Transverse colon (tissue), 4 donors: ENCODE measurements around the gene SMG6. TPM values are rescaled to one million over a fixed set of nuclear protein-coding genes. Genes with fewer than 3 reads are reported as not detected.

Source experiments
- DNase-seq: peaks from one replicate; pipeline ENCODE4 v3.0.0-alpha.2; 2019
- H3K27ac ChIP-seq, 4 donors: fragments of 200-600 bp; sonication (generic); 2 replicates each; pipeline ENCODE4 v1.5.1; 2016 to 2018; ENCODE audit warnings: inconsistent platforms in 4 of 4
- H3K27me3 ChIP-seq: fragments of 200-600 bp; sonication (generic); 2 replicates; pipeline ENCODE4 v1.5.1; 2017; ENCODE audit warnings: inconsistent platforms
- H3K36me3 ChIP-seq, 4 donors: fragments of 200-600 bp; sonication (generic); 2 replicates each; pipeline ENCODE4 v1.5.1; 2017 to 2019; ENCODE audit warnings: inconsistent platforms in 4 of 4
- H3K4me1 ChIP-seq, 4 donors: fragments of 200-600 bp; sonication (generic); 2 replicates each; pipeline ENCODE4 v1.5.1; 2017 to 2020; ENCODE audit warnings: inconsistent platforms in 4 of 4
- H3K4me3 ChIP-seq, 4 donors: fragments of 200-600 bp; sonication (generic); 1 replicate in 1 of 4; 2 replicates in 3 of 4; pipeline versions ENCODE4 v1.5.1 to v1.6.1; 2017 to 2019; ENCODE audit warnings: inconsistent platforms in 4 of 4
- H3K9me3 ChIP-seq, 2 donors: fragments of 200-600 bp; sonication (generic); 2 replicates each; pipeline ENCODE4 v1.5.1; 2017 to 2019; ENCODE audit warnings: inconsistent platforms in 2 of 2
- EP300 ChIP-seq: sonication (generic); formaldehyde crosslinking; IDR thresholded peaks from one replicate; pipeline ENCODE4 v1.6.1; 2017; ENCODE audit warnings: antibody characterized with exemption, low read depth
- POLR2A ChIP-seq: fragments of 450-650 bp; IDR thresholded peaks from one replicate; pipeline ENCODE4 v1.6.1; 2016; ENCODE audit warnings: antibody characterized with exemption, mild to moderate bottlenecking, moderate library complexity
- POLR2AphosphoS5 ChIP-seq, 3 donors: sonication (generic); formaldehyde crosslinking; IDR thresholded peaks; one replicate each; pipeline ENCODE4 v1.6.1; 2016; ENCODE audit warnings: antibody characterized with exemption in 3 of 3
- WGBS, 2 donors: methylation state at CpG; one replicate each; pipeline ENCODE4 v1.1.5; 2018; ENCODE audit warnings: low coverage in 1 of 2; 5-methylcytosine and 5-hydroxymethylcytosine counted together
- in situ Hi-C, 4 donors: fragments of 200-750 bp; cut with MboI; loops; one replicate each; pipeline versions ENCODE4 v1.15.0 to v1.15.1; 2017; ENCODE audit warnings: low sequenced_read_pairs in 3 of 4, low pct_ligation_motif_present in 1 of 4, low pct_unique_long_range_greater_than_20kb in 1 of 4
- intact Hi-C: fragments of 100-400 bp; cut with DNase I; formaldehyde crosslinking; loops from one replicate; pipeline ENCODE4 v1.15.1; 2023; ENCODE audit warnings: low total_unique reads
- total RNA-seq, 4 donors: library from RNA; depleted of rRNA; stranded (reverse); fragments of >200 nt; gene quantifications; one replicate each; pipeline ENCODE4 v1.1.0, GENCODE V29; 2016
- TF ChIP-seq, protein P1 (sequence below), 5 experiments: fragments of 200-600 bp in 3 of 5; fragments of 450-650 bp in 2 of 5; sonication (generic) in 3 of 5; IDR thresholded peaks; 1 replicate in 2 of 5; 2 replicates in 3 of 5; pipeline ENCODE4 v1.5.1; 2016 to 2017; ENCODE audit warnings: antibody characterized with exemption in 5 of 5, inconsistent platforms in 3 of 5, mild to moderate bottlenecking in 2 of 5, moderate library complexity in 1 of 5

Gene SMG6
- total RNA-seq, 4 donors from 2014 or later, result 28.6 to 112 (median 39.1) TPM

DNA sequence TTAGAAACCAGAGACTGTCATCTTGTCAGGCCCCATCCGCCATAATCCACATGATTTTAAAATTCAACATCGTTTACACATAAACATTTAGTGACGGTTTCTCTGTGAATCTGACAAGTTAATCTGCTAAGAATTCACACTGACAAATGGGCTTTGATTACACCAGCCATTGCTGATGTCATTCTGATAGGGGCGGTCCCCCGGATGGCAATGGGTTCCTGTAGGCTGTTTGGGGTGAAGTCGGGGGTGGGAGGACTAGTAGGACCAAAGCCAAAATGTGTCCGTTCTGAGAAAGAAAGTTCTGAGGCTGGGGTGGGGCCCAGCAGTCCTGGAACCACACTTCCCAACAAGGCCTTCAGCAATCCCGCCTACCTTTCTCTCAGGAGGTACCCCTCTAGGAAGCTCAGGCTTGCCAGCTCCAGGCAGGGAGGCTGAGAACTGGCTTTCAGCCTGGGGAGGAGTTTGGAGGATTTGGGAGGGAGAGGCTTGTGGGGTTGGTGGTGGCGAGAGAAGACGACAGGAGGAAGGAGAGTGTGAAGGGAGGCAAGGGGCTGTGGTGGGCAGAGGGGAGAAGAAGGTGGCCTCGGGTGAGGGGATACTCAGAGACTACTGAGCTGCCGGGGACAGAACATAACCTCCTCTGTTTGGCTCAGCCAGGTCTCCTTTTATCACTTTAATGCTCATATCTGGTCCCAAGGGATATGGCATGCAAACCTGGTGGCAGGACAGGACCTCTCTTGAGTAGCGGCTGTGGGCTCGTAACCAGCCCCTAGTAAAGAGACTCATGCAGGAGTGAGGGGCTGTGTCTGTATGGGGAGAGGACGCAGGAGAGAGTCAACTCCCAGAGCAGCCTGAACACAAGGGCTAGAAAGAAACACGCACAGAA, 240.1 kb downstream of the SMG6 start:
- intact Hi-C loops (no loop called here), in situ Hi-C loops (loop anchor here in 3 of 4 donors (5.0 to 25.0 kb wide), 3 partner anchors 99 to 184 kb away; no protein-coding TSS in a partner anchor)
- H3K9me3 ChIP-seq, result no peaks in the 10 kb centered on the region
- peaks cover 33 to 91% (median 56%) of the 10 kb centered on the region in 4 donors for H3K4me1 ChIP-seq
- no peaks in the 10 kb centered on the region for H3K27me3 ChIP-seq
- 57 to 61% methylated on average over 11 to 16 of the region's 16 CpGs for WGBS, 2 donors
- peaks cover 0 to 10% (median 0%) of the 10 kb centered on the region in 4 donors for H3K36me3 ChIP-seq
- peak overlapping the region; percentile 85 to 92 (median 90) for H3K27ac ChIP-seq
- peak; percentile 39 for DNase-seq
- TF ChIP-seq EP300 (no peak), POLR2AphosphoS5 (IDR thresholded peaks at IDR 0.05) (peak in 1 of 3 donors; percentile 21)
- H3K4me3 ChIP-seq, result no peak overlapping the region

DNA sequence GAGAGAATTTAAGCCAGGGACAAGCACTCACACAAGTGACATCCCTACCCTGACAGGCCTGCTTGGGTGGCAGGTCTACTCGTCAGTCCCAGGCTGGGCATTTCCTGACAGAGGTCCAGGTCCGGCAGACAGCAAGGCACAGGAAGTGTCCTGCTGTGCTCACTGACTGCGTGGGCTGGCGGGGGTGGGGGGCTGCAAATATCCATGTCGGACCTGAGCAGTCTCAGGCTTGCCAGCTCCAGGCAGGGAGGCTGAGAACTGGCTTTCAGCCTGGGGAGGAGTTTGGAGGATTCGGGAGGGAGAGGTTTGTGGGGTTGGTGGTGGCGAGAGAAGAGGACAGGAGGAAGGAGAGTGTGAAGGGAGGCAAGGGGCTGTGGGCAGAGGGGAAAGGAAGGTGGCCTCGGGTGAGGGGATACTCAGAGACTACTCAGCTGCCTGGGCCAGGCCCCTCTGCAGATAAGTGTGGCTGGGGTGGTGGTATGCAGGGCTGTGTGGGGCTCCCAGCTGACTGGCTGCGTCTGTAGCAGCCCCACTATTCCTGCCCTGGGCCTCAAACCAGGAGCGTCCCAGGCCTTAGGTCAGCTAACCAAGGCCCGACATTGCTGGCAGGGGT, 240.9 kb downstream of the SMG6 start:
- intact Hi-C loops (no loop called here), in situ Hi-C loops (loop anchor here in 3 of 4 donors (5.0 to 25.0 kb wide), 3 partner anchors 100 to 185 kb away; no protein-coding TSS in a partner anchor)
- H3K27ac ChIP-seq, result peak overlapping the region; percentile 85 to 92 (median 90)
- H3K4me3 ChIP-seq, result no peak overlapping the region
- no peak for TF ChIP-seq POLR2A
- TF ChIP-seq, protein P1, sequence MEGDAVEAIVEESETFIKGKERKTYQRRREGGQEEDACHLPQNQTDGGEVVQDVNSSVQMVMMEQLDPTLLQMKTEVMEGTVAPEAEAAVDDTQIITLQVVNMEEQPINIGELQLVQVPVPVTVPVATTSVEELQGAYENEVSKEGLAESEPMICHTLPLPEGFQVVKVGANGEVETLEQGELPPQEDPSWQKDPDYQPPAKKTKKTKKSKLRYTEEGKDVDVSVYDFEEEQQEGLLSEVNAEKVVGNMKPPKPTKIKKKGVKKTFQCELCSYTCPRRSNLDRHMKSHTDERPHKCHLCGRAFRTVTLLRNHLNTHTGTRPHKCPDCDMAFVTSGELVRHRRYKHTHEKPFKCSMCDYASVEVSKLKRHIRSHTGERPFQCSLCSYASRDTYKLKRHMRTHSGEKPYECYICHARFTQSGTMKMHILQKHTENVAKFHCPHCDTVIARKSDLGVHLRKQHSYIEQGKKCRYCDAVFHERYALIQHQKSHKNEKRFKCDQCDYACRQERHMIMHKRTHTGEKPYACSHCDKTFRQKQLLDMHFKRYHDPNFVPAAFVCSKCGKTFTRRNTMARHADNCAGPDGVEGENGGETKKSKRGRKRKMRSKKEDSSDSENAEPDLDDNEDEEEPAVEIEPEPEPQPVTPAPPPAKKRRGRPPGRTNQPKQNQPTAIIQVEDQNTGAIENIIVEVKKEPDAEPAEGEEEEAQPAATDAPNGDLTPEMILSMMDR (IDR thresholded peaks at IDR 0.05), result no peak
- peaks cover 0 to 10% (median 0%) of the 10 kb centered on the region in 4 donors for H3K36me3 ChIP-seq
- no peak for DNase-seq
- peaks cover 7% of the 10 kb centered on the region for H3K27me3 ChIP-seq
- WGBS, 2 donors, result 40 to 64% methylated on average over 1 to 11 of the region's 11 CpGs
- peaks cover 31 to 91% (median 60%) of the 10 kb centered on the region in 4 donors for H3K4me1 ChIP-seq
- no peaks in the 10 kb centered on the region for H3K9me3 ChIP-seq

DNA sequence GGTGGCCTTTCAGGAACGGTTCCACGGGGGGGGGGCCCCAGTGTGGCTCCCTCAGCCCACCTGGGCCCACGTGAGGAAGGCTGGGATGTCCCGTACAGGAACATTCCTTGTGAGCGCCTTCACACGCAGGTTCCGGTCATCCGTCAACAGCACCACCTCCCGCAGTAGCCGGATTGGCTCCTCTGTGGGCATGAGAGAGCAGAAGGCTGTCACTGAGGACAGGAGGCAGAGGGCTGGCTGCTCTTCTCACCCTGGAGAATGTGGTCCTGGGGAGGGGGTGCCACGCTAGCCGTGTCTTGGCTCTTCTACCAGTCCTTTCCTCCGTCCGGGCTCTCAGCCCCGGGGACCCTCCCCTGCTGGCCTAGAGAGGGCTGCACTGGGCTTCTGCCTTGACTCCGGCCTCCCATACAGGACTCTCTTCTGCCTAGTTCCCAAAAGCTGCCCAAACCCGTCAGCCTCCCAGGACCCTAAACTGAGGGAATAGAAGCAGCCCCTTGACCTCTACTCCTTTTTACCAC, 242.1 kb downstream of the SMG6 start:
- 76 to 80% methylated on average over 1 to 17 of the region's 17 CpGs for WGBS, 2 donors
- no peak for DNase-seq
- H3K27ac ChIP-seq, result peak overlapping the region; percentile 85 to 92 (median 90)
- H3K9me3 ChIP-seq, result no peaks in the 10 kb centered on the region
- H3K4me3 ChIP-seq, result no peak overlapping the region
- peaks cover 21 to 88% (median 59%) of the 10 kb centered on the region in 4 donors for H3K4me1 ChIP-seq
- intact Hi-C loops (no loop called here), in situ Hi-C loops (loop anchor here in 3 of 4 donors (5.0 to 25.0 kb wide), 3 partner anchors 101 to 186 kb away; no protein-coding TSS in a partner anchor)
- TF ChIP-seq, protein P1 (IDR thresholded peaks at IDR 0.05), result no peak
- TF ChIP-seq EP300 (no peak), POLR2AphosphoS5 (IDR thresholded peaks at IDR 0.05) (no peak), POLR2A (no peak)
- H3K36me3 ChIP-seq, result peaks cover 0 to 10% (median 0%) of the 10 kb centered on the region in 4 donors
- peaks cover 19% of the 10 kb centered on the region for H3K27me3 ChIP-seq

- H3K4me1 ChIP-seq, result peaks cover 21 to 89% (median 63%) of the 10 kb centered on the region in 4 donors
- WGBS, 2 donors, result 76% methylated on average over 21 of the region's 21 CpGs; no CpG with 5 or more reads in 1 of the 2 donors
- DNase-seq, result no peak
- intact Hi-C loops (no loop called here), in situ Hi-C loops (loop anchor here in 3 of 4 donors (5.0 to 25.0 kb wide), 3 partner anchors 101 to 186 kb away; no protein-coding TSS in a partner anchor)
- peak overlapping the region; percentile 85 to 92 (median 90) for H3K27ac ChIP-seq
- peaks cover 0 to 10% (median 0%) of the 10 kb centered on the region in 4 donors for H3K36me3 ChIP-seq
- H3K27me3 ChIP-seq, result peaks cover 25% of the 10 kb centered on the region
- TF ChIP-seq POLR2A (no peak), POLR2AphosphoS5 (IDR thresholded peaks at IDR 0.05) (no peak), EP300 (no peak)
- TF ChIP-seq, protein P1 (IDR thresholded peaks at IDR 0.05), result no peak
- H3K4me3 ChIP-seq, result no peak overlapping the region
- H3K9me3 ChIP-seq, result no peaks in the 10 kb centered on the region
Observed at GRCh38 chr17:2060681-2061440, 242.7 kb downstream of the SMG6 start.
